NOMO-1 treated with DMSO at 0.1 percent for 48 hours (cell line): ENCODE data around the gene KCNG4.

ENCODE experiments used
- DNase-seq: peaks from one replicate; lab custom pipeline; 2025; ENCODE audit not compliant: unreplicated experiment; lab: John Stamatoyannopoulos, UW

The KCNG4 gene

GRCh38 chr16:84239909-84240308 lies at the start of gene KCNG4:
KCNG4 (minus strand) TSS chr16:84240012; CDS start chr16:84237485, 2,527 bp downstream.
- no peak for DNase-seq

GRCh38 chr16:84288902-84289301 lies 49.1 kb upstream of the KCNG4 start:
- DNase-seq: no peak

GRCh38 chr16:84286578-84287240 lies 46.9 kb upstream of the KCNG4 start:
- no peak for DNase-seq

- DNase-seq: no peak
Observed at GRCh38 chr16:84284154-84284722, 44.4 kb upstream of the KCNG4 start.

- DNase-seq: no peak
Observed at GRCh38 chr16:84283314-84284153, 43.7 kb upstream of the KCNG4 start.

- DNase-seq: no peak
Observed at GRCh38 chr16:84282533-84282932, 42.7 kb upstream of the KCNG4 start.

GRCh38 chr16:84281074-84281473 lies 41.3 kb upstream of the KCNG4 start:
- DNase-seq: no peak

- DNase-seq: no peak
Observed at GRCh38 chr16:84279881-84280280, 40.1 kb upstream of the KCNG4 start.

GRCh38 chr16:84278968-84279367 lies 39.2 kb upstream of the KCNG4 start:
- no peak for DNase-seq

GRCh38 chr16:84278333-84278732 lies 38.5 kb upstream of the KCNG4 start:
- DNase-seq: no peak

GRCh38 chr16:84277244-84277823 lies 37.5 kb upstream of the KCNG4 start:
- DNase-seq: peak; percentile 45

- no peak for DNase-seq
Observed at GRCh38 chr16:84275585-84276151, 35.9 kb upstream of the KCNG4 start.

- no peak for DNase-seq
Observed at GRCh38 chr16:84274515-84274914, 34.7 kb upstream of the KCNG4 start.

GRCh38 chr16:84272740-84273320 lies 33.0 kb upstream of the KCNG4 start:
- no peak for DNase-seq

GRCh38 chr16:84271866-84272265 lies 32.1 kb upstream of the KCNG4 start:
- DNase-seq: no peak

- no peak for DNase-seq
Observed at GRCh38 chr16:84271037-84271436, 31.2 kb upstream of the KCNG4 start.

GRCh38 chr16:84270531-84270930 lies 30.7 kb upstream of the KCNG4 start:
- DNase-seq: no peak

GRCh38 chr16:84270071-84270470 lies 30.3 kb upstream of the KCNG4 start:
- no peak for DNase-seq

GRCh38 chr16:84268291-84269040 lies 28.7 kb upstream of the KCNG4 start:
- no peak for DNase-seq

GRCh38 chr16:84267380-84267779 lies 27.6 kb upstream of the KCNG4 start:
- DNase-seq: no peak
